Fibroblast of mammary gland (primary cell): ENCODE data around the gene NTM.
A peak's percentile ranks its signal among the peaks of the same experiment; 100 is the strongest.

ENCODE experiments used
- DNase-seq: peaks from one replicate; pipeline ENCODE4 v3.0.0-alpha.2; 2010; ENCODE audit warnings: low read depth
- H3K4me3 ChIP-seq: 2 replicates; pipeline ENCODE4 v1.5.1; 2011; ENCODE audit warnings: low read depth, mild to moderate bottlenecking, low read length, moderate library complexity; ENCODE audit not compliant: control insufficient read depth
- CTCF ChIP-seq: conservative IDR thresholded peaks from 2 replicates; pipeline ENCODE4 v1.5.1; 2011; ENCODE audit warnings: low read depth, low read length, inconsistent platforms; ENCODE audit not compliant: control insufficient read depth, insufficient read depth

Gene NTM

GRCh38 chr11:131855320-131855719 lies 484.9 kb downstream of the NTM start:
- no peak overlapping the region for H3K4me3 ChIP-seq
- DNase-seq = no peak
- TF ChIP-seq CTCF = no peak

GRCh38 chr11:131857246-131857645 lies 486.8 kb downstream of the NTM start:
- no peak for TF ChIP-seq CTCF
- no peak overlapping the region for H3K4me3 ChIP-seq
- no peak for DNase-seq

- no peak for TF ChIP-seq CTCF
- no peak for DNase-seq
- no peak overlapping the region for H3K4me3 ChIP-seq
Observed at GRCh38 chr11:131858505-131858904, 488.1 kb downstream of the NTM start.

GRCh38 chr11:131859538-131860210 lies 489.3 kb downstream of the NTM start:
- peak; percentile 68 for DNase-seq
- H3K4me3 ChIP-seq = no peak overlapping the region
- TF ChIP-seq CTCF = no peak

- H3K4me3 ChIP-seq = no peak overlapping the region
- no peak for DNase-seq
- TF ChIP-seq CTCF = no peak
Observed at GRCh38 chr11:131864228-131864627, 493.8 kb downstream of the NTM start.

GRCh38 chr11:131865860-131866259 lies 495.4 kb downstream of the NTM start:
- no peak for DNase-seq
- TF ChIP-seq CTCF = no peak
- no peak overlapping the region for H3K4me3 ChIP-seq
